ENCODE measurements around the gene CACNA1S.

Gene CACNA1S

DNA sequence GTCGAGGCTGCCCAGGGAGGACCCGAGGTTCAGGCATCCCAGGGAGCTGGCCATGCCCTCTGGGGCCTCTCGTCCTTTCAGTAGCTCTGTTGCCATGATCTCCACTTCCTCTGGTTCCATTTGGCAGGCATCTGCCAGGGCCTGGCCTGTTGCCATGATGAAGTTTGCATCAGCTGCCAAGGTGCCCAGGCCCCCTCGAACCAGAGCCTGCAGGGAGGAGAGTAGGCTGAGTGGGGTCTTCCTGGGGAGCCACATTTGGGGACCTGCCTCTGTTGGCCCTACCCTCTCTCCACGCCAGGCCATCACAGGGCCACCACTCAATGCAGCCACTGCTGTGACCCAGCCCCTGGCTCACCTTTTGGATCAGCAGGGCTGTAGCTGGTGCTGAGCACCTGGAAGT, 72.3 kb downstream of the CACNA1S start:
- no peak for FAIRE-seq
- no peak for DNase-seq (ENCODE audit: extremely low spot score, insufficient read length, low read depth)

- FAIRE-seq: no peak
Observed at GRCh38 chr1:201039418-201039817, 72.8 kb downstream of the CACNA1S start.

DNA sequence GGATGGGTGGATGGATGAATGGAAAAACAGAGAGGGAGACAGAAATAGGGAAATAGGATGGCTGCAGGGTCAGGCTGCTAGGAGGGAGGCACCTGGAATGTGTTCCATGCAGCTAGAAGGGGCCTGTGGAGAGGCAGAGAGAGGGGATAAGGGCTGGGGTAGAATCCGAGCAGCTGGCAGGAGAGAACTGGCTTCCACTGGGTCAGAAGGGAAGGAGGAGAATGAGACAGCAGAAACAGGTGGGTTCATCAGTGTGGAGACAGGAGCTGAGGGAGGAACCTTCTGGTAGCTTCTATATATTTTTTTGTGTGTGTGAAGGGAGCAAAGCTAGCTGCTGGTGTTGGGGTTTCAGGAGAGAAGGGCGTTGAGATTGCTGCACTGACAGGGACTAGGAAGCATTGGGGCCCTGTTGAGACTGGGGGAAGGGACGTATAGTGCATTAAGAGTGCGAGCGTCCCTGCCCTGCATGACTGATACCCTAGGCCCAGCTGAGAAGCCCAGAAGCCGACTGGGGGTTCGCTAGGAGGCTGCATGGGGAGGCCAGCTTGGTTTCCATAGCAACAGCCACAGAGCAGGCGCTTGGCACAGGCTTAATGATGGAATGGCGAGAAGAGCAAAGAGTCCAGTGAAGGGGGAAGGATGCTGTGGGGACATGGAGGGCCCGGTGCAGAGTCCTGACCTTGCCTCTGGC, 73.9 kb downstream of the CACNA1S start:
- DNase-seq (ENCODE audit: extremely low spot score, insufficient read length, low read depth): no peak
- no peak for FAIRE-seq

More at GRCh38 chr1:201039418-201039817, 72.8 kb downstream of the CACNA1S start:
- DNase-seq (ENCODE audit: extremely low spot score, insufficient read length, low read depth): no peak

GRCh38 chr1:201036188-201036842, 75.9 kb downstream of the CACNA1S start:
- no peak for FAIRE-seq
- DNase-seq (ENCODE audit: extremely low spot score, insufficient read length, low read depth): no peak

DNA sequence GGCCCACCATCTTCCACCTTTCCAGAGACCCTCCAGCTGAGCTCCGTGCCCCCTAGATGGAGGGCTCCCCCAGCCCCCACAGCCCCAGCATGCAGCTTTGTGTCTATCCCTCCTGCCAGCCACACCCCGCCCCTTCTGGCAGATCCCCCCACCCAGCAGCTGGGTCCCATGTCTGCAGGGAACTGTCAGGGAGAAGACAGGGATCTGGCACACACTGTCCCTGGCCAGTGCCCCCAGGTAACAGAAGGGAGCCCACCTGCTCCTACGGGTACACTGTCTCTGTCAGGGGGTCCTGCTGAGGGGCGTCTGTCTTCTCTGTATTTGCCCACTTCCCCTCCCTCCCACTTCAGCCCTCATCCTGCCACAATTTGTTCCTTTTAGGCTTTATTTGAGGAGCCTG, 77.6 kb downstream of the CACNA1S start:
- FAIRE-seq (no peak), DNase-seq (ENCODE audit: extremely low spot score, insufficient read length, low read depth) (no peak)

- no peak for FAIRE-seq
- no peak for DNase-seq (ENCODE audit: extremely low spot score, insufficient read length, low read depth)
Observed at GRCh38 chr1:201032408-201032807, 79.8 kb downstream of the CACNA1S start.

DNA sequence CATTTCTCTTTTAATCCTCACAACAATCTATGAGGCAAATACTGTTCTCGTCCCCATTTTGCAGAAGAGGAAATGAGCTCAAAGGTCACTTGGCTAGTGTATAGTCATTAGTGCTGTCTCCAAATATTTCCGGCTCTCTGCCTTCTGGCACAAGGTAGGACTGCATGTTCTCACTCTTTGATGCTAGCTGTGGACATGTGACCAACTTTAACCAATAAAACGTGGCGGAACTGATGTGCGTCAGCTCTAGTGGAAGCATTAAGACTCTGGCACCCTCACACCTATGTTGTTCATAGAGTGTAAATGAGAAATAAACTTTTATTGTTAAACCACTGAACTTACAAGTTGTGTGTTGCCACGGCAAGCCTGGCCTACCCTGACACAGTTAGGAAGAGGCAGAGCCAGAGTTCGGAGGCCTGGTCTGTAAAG, 83.8 kb downstream of the CACNA1S start:
- DNase-seq (ENCODE audit: extremely low spot score, insufficient read length, low read depth) (no peak), FAIRE-seq (no peak)

DNA sequence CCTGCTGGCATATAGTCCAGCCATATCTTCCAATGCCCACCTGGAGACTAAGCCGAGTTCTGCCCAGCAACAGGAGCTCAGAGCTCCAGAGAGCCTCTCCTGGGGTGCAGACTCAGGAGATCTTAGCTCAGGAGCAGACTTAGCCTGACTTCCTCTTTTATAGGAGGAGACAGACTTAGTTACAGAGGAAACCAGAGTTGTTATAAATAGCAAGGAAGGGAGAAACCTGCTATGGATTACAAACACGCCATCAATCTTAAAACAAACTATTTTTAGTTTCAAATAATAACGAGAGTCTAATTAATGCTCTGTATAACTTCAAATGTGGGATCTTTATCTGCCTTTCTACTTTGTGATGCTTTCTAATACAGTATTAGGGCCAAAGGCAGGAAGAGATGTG, 85.4 kb downstream of the CACNA1S start:
- no peak for FAIRE-seq
- DNase-seq (ENCODE audit: extremely low spot score, insufficient read length, low read depth): no peak

- no peak for DNase-seq (ENCODE audit: extremely low spot score, insufficient read length, low read depth)
- FAIRE-seq: no peak
Observed at GRCh38 chr1:201026234-201026633, 86.0 kb downstream of the CACNA1S start.

GRCh38 chr1:201025571-201026002, 86.6 kb downstream of the CACNA1S start:
- peak; percentile 75 for FAIRE-seq
- no peak for DNase-seq (ENCODE audit: extremely low spot score, insufficient read length, low read depth)

DNA sequence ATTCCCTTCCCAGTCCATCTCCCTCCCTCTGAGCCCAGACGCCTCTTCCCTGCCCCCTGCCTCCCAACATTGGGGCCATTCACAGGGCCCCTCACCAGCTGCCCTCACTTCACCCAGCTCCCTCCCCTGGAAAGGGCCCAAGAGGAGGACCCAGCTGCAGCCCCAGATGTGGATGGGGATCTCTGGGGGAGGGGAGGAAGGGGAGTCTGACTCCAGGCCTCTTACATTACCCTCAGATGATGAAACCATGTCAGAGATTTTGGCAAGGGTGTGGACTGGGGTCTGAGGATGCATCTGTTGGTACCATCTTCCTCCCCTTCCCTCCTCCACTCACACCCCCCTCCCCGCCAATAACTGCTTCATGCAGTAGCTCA, 87.6 kb downstream of the CACNA1S start:
- FAIRE-seq: no peak
- no peak for DNase-seq (ENCODE audit: extremely low spot score, insufficient read length, low read depth)

- FAIRE-seq (no peak), DNase-seq (ENCODE audit: extremely low spot score, insufficient read length, low read depth) (no peak)
Observed at GRCh38 chr1:201023920-201024624, 88.2 kb downstream of the CACNA1S start.

GRCh38 chr1:201023517-201023902, 88.7 kb downstream of the CACNA1S start, which contains the start of gene KIF21B:
TSS of gene KIF21B (minus strand) at chr1:201023714. CDS start at chr1:201023383, 331 bp downstream.
- peak; percentile 78 for DNase-seq (ENCODE audit: extremely low spot score, insufficient read length, low read depth)
- peak; percentile 76 for FAIRE-seq

DNA sequence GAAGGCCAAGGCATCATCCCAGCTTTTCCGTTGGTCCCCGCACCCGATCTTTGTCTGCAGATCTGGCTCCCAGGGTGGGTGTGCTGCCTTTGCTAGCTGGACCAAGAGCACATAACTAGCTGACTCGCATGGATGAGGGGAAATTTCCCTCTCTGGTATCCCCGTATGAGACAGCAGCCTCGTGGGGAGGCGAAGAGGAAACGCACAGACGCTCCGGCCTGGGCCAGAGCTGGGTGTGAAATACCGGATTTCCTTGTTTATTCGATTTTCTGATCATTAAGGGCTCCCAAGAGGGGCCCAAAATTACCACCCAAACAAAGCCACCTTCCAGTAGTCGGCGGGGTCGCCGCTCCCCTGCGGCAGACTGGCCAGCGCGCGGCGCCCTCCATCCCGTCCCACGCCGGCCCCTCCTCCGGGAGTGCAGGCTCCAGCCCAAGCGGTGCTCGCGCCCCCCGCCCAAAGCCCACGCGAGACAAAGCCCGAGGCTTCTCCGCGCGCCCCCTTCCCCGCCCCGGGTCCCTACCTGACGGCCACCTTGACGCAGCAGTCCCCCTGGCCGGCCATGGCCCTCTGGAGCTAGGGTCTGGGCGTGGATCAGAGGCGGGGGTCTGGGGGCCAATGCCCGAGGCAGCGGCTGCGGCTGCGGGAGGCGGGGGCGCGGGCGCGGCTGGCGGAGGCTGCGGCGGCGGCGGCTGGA, 89.3 kb downstream of the CACNA1S start:
- FAIRE-seq: peak; percentile 57
- no peak for DNase-seq (ENCODE audit: extremely low spot score, insufficient read length, low read depth)

GRCh38 chr1:201022493-201022819, 89.8 kb downstream of the CACNA1S start:
- FAIRE-seq: no peak
- no peak for DNase-seq (ENCODE audit: extremely low spot score, insufficient read length, low read depth)

GRCh38 chr1:201021630-201022492, 90.4 kb downstream of the CACNA1S start:
- DNase-seq (ENCODE audit: extremely low spot score, insufficient read length, low read depth): no peak
- FAIRE-seq: no peak

GRCh38 chr1:201020721-201021629, 91.3 kb downstream of the CACNA1S start:
- peak; percentile 45 for FAIRE-seq
- no peak for DNase-seq (ENCODE audit: extremely low spot score, insufficient read length, low read depth)

- DNase-seq (ENCODE audit: extremely low spot score, insufficient read length, low read depth): no peak
- FAIRE-seq: no peak
Observed at GRCh38 chr1:201020040-201020591, 92.1 kb downstream of the CACNA1S start.

All from GM18507 (cell line).